HPDE6-E6E7 (cell line): ENCODE data around the gene SHROOM2.

Experiments used
- DNase-seq: peaks from one replicate; pipeline ENCODE4 v3.0.0; 2011; ENCODE audit warnings: missing footprints; ENCODE audit errors: extremely low spot score

Gene SHROOM2

DNA sequence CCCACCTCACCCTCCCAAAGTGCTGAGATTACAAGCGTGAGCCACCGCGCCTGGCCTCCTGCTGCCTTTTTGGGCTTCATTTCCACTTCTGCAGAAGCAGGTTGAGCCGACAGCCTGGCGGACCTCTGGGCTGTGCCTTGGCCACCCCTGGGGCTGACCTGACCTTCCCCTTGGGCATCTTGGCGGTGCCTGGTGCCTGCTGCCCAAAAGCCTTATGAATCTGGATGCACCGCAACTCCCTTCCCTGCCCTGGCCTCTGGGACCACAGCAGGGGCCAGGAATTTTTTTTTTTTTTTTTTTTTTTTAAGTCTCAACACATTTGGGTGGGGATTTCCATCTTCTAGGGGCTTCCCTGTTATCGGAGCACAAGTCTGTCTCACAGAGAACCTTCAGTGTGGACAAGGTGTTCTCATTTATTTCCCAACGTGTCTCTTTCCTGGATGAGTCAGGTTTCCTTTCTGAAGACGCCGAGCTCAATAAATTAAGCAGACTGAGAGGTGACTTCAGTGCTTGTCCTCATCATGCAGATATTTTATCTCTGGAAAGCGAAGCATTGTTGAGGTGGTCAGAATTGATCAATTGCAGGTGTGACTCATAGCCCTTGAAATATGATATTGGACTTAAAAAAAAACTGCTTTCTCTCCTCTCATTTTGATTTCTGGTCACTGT is 79.7 kb downstream of the SHROOM2 start:
- no peak for DNase-seq

DNA sequence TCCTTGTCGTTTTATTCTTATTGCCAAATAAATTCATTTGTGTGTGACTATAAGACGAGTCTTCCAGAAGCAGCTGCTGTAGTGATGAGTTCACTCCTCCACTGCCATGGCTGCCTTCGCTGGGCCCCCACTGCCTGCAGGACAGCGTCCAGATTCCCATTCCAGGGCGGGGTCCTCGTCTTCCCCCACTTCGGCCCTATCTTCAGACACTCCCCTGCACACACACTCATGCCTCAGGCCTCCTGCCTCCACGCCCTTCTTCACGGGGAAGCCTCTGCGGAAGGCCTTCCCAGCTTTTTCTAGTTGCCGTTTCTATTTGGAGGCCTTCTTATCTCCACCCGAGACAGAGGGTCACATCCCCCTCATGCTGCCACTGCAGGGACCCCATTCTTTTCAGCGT is 80.4 kb downstream of the SHROOM2 start:
- no peak for DNase-seq

DNA sequence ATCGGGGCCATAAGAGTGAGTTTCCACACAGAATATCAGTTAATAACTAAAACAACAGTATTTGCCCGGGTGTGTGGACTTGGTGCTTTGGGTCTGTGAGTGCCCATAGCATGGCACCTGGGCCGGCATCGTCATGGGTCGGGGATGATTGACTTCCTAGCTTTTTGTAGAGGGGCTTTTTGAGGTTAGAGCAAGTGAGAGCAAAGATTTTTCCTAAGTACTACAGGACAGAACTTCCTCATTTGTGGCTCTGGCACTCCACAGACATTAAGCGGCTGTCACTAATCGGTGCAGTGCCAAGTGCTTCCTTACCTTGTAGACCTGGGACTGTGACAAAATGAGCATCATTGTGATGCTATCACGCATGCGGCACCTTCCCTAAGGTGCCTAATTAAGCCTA is 81.0 kb downstream of the SHROOM2 start:
- DNase-seq = no peak

DNA sequence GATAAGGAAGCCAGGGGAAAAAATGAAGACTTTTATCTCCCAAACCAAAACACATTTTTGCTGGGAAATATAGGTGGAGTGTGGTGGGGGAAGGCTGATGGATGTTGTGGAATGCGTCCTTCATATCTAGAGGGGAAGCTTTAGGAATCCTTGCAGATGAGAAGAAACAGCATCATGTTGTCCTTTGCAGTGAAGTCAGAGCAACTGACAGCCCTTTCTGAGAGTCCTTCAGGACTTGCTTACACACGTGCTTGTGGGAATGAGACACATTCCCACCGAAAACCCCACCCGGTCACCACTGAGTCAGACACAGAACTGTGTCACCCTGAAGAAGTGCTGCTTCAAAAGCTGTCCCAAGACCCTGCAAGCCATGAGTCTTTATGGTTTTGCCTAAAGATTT is 81.5 kb downstream of the SHROOM2 start:
- DNase-seq = no peak

DNA sequence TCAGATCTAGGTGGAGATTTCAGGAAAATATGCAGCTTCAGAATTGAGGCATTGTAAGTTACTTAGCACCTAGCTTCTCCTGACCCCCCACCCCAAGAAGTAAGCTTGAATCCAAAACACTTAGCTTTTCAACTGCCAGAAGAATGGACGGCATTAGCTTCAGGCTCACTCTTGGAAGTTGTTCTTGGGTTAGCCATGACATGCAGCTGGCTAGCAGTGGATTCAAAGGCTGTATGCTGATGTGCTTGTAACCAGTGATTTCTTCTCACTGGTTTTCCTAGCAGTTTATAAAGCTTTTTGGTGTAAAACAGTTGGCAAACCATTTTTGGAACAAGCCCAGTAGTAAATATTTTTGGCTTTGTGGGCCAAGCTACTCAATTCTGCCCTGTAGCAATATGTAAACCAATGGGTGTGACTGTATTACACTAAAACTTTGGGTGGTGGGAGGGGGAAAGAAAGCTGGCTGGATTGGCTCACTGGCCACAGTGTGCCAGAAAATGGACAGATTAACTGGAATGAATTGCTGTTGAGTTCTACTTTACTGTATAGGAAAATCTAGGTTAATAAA is 85.6 kb downstream of the SHROOM2 start:
- DNase-seq = no peak

DNA sequence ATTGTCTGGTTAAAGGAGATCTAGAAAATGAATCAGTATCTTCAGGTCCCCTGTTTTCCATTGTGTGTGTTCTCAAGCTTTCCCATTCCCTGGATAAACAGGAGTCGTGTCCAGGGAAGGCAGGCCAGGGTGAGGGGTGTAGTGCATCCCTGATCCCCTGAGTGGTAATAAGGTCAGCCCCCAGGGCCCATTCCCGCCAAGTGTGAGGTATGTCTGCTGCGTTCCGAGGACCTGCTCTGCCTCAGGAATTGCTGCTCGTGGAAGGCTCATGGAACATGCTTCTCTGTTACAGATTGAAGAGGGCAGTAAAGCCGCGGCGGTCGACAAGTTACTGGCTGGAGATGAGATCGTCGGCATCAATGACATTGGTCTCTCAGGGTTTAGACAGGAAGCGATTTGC is 87.1 kb downstream of the SHROOM2 start:
- DNase-seq = no peak

DNA sequence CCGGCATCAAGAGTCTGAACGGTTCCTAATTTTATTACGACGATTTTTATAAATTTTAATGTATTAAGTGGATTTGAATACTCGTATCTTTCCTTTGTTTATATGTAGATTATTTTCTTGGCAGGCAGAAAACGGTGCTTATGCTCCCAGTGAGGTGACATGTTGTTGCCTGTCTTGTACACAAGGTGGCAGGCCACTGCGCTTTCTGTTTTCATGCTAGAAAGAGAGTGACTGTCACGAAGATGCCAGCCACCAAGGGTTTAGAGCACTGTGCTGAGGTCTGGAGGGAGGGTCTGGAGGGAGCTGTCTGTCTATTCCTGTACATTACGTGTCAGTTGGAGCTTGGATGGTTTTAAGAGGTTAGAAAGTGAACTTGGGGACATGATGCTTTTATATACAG is 87.7 kb downstream of the SHROOM2 start:
- DNase-seq = no peak

DNA sequence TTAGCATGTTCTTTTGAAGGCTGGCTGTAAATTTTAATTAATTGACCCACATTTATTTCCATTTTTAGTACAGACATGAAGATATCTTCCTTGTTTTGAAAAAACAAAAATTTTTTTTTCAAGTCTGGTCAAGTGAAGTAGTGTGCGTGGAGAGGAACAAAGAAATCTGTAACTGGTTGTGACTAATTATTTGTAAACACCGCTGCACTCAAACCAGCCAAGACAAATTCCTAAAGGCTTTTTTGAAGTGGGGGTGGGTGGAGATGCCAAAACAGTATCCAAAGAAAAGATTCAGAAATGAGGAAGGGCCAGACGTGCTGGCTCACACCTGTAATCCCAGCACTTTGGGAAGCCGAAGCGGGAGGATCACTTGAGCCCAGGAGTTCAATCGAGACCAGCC is 88.3 kb downstream of the SHROOM2 start:
- no peak for DNase-seq

DNA sequence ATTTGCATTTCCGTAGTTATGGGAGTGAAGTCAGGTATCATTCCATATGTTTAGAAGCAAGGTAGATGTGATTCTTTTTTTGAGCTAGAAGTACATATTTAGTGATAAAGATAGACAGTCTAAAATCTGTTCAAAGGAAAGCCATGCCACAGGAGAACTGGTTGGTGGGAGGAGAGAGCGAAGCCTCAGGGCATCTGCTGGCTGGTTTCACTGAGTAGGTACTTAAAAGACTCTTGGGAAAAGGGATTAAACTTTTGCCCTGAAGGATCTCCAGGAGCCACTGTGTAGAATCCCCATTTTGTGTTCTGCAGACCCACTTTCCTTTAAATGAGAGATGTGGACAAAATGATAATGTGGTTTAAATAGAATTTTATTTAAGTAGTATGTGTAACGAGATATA is 89.6 kb downstream of the SHROOM2 start:
- no peak for DNase-seq

DNA sequence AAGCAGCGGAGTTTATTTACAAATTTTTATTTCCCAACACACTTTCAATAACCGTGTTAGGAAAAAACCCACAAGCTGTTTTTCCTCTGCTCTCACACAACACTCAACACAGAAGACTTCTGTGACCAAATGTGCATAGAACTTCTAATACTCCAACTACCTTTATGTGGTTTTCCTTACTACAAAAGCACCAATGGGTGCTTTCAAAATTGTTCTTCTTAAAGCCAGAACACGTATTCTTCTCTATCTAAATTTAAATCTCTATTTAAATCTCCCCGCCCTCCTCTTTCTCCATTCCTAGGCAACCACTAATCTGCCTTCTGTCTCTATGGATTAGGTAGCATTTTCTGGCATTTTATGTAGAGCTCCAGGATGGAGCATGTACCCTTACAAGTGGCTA is 90.0 kb downstream of the SHROOM2 start:
- no peak for DNase-seq

DNA sequence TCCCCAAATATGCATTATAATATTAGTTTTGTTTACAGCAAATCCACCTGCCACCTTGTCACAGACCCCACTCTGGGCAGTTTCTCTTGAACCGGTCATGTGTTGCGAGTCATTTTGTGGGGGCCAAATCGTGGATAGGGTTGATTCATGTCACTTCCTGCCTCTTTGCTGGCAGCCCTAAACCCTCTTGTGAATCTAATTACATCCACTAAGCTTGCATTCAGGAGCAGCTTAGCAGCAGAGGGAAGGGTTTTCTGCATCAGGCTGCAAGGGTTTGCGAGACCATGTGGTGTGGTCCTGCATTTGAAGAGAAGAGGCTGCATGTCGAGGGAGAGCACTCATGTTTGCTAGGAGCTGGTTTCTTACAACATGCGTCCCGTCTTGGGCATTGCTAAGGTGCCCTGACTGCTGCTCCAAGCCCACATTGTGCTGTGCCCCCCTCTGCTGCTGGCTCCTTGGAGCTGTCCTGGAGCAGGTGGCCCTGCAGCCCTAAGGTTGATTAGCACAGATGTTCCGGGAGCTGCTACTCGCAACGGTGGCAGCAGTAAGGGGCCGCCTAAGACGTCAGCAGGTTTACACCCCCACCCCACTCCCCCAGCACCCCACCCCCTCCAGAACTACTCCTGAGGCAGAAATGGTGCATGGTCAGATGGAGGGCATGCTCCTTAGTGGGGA is 92.1 kb downstream of the SHROOM2 start:
- DNase-seq = no peak

DNA sequence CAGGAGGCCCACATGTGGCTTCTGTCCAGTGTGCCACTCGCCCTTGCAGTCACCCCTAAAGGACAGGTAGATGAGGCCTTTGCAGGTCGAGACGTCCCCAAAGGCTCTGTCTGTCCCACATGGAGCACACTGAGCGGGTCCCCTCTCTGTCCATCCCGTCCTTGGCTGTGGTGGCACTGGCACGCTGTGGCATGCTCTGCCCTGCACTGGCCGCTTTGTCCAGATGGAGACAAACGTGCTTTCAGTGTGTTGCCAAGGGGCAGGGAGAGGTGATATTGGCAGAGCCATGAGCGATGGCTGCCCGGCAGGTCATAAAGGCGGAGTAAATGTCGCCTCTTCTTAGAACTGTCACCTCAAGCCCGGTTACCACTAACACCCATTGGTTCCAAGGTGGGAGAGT is 94.0 kb downstream of the SHROOM2 start:
- DNase-seq = no peak

DNA sequence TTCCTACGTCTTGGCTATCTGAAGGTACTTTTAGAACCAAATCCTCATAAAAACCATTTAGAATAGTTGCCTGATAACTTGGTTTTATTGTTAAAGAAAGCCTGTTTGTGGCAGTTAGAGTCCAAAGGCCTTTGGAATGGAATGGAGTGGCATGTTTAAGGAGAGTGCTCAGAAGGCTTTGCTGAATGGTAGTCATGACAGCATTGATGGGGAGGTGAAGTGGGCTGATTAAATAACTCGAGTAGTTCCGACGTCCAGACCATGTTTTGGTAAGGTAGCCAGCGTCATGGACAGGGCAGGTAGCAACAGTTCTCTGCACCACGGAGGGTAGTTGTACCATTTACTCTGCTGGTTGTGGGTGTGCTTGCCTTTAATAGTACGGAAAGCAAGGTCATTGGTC is 94.6 kb downstream of the SHROOM2 start:
- DNase-seq = no peak

DNA sequence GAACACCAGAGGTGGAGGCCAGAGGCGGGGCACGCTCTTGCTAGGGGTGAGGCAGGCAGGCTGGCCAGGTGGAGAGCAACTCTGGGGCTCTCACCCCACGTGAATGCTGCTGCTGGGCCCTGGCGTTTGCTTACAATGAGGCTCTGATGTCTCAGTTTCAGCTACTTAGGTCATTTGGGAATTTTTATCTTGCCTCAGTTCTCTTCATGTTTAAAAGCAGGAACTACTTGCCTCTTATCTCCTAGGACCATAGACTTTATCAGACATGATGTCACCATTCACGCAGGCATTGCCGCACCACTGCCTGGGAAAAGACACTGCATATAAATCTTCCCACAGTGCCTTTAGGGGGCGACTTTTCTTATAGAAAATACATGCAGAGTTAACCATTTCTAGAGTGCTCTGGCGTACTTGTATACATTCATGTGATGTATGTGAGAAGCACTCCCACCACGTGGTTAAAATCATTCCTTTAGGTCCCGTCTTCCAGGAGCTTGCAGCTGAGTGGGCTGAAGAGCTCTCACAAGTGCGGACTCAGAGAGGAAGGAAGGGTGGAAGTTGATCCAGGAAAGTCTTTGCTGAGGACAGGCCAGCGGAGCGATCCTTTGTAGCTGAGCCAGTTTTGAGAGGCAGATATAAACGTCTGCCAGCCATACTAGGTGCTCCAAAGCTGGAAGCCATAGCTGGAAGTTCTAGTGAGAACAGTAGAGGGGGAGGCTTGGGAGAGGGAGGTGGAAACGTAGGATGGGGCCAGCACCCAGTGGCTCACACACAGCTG is 96.6 kb downstream of the SHROOM2 start:
- DNase-seq = no peak

DNA sequence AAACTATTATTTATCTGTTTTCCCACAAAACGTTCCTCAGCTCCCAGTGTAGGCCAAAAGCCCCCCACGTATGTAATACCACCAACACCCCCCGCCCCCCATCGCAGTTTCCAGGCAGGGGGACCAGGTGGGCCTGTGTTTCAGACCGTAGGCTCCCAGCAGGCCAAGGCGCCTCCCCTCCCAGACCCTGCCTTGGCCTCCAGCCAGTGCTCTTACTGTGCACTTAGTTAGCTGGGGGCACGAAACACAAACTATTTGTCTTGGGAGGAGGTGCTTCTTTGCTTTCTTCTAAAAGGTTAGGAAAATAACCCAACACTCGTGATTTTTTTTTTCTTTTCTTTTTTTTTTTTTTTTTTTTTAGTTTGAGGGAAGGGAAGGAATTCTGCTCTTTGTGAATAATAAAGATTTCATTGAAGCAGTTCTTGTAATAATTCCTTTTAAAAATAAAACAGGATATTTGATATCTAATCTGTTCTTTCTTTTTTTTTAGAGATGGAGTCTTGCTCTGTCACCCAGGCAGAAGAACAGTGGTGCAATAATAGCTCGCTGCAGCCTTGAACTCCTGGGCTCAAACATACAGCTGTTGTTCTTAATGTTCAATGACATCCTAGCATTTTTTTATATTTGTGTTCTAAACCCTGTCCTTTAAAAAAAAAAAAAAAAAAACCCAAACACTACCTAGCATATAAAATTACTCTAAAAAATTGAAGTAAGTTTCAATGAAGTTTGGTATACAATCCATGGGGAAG is 98.0 kb downstream of the SHROOM2 start:
- no peak for DNase-seq

DNA sequence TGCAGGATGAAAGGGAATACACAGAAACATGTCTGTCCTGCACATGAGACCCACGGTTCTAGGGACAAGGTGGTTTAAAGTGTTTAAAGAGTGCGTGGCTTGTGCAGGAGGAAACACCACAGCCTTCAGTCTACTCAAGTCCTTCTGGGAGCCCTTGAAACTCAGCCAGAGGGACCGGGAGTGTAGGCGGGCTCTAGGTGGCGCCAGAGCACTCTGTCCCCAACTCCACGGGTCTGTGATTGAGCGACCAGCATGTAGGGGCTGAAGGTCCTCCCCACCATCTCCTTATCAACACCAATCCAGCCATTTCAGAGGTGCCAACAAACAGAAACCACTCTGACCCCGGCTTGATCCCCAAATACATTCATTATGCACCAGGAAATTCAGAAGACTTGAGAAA is 98.9 kb downstream of the SHROOM2 start:
- DNase-seq = no peak

DNA sequence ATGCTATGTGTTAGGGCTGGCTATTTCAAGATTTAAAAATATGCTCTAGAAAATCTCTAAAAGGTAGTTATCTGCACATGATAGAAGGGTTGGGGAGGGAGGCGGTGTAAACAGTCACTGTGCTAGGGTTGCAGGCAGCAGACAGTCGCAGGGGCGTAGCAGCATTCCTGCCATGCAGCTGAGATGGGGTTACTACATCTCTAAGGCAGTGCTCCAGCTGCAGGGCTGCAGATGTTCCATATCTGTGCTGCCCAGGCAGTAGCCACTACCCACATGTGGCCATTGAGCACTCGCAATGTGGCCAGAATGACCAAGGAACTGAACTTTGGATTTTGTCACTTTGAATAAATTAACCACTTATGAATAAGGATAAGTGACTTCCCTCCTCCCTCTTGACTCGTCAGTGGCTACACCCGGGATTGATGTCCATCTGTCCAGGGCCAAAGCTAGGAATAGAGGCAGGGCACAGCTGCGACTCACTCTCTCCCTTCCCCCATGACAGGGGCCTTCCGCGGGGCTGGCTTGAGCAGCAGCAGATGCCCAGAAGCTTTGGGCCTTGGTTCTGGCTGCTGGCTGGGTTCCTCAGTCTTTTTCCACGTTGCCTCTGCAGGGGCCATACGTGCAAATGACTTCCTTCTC is 101.5 kb downstream of the SHROOM2 start:
- no peak for DNase-seq

DNA sequence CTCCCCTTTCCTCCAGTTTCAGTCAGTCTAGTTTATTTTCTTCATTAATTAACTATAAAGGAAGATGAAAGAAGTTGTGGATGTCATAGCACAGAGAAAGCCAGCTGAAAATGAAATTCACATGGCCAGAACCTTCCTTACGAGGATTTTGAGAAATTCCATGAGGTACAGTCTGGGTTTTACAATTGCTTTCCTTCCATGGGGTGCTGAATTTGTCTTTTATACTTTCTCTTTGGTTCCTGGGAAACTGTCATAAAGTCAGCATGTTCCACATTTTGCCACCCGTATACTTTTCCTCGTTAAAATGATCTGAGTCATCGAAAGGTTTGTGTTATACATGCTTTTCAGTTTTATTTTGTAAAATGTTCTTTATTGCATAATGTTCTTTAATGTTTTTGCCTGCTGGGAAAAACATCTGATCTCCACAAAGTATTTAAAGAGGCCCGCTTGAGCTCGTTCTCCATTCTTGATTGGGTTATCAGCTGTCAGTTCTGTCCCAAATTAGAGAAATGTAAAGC is 102.8 kb downstream of the SHROOM2 start:
- DNase-seq = no peak

DNA sequence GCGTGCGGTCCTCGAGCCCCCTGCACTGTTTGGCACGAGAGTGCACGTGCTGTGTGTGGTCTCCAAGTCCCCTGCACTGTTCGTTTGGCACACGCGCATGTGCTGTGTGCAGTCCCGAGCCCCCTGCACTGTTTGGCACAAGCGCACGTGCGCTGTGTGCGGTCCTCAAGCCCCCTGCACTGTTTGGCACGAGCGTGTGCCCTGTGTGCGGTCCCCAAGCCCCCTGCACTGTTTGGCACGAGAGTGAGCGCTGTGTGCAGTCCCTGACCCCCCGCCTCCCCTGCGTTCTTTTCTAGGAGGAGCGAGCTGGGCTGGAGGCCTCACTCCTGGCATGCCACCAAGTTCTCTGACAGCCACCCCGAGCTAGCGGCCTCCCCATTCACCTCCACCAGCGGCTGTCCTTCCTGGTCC is 104.5 kb downstream of the SHROOM2 start:
- DNase-seq = no peak

DNA sequence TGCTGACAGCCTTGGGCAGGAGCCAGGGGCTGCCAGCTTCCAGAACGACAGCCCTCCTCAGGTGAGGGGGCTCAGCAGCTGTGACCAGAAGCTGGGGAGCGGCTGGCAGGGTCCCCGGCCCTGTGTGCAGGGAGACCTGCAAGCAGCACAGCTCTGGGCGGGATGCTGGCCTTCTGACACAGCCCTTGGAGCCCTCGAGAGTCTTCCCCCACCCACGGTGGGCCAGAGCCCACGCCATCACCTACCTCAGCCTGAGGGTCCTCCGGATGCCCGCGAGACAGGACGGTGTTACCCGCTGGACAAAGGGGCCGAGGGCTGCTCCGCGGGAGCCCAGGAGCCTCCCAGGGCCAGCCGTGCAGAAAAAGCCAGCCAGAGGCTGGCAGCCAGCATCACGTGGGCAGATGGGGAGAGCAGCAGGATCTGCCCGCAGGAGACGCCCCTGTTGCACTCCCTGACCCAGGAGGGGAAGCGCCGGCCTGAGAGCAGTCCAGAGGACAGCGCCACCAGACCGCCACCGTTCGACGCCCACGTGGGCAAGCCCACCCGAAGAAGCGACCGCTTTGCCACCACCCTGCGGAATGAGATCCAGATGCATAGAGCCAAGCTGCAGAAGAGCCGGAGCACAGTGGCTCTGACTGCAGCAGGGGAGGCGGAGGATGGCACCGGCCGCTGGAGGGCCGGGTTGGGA is 109.1 kb downstream of the SHROOM2 start:
- no peak for DNase-seq

DNA sequence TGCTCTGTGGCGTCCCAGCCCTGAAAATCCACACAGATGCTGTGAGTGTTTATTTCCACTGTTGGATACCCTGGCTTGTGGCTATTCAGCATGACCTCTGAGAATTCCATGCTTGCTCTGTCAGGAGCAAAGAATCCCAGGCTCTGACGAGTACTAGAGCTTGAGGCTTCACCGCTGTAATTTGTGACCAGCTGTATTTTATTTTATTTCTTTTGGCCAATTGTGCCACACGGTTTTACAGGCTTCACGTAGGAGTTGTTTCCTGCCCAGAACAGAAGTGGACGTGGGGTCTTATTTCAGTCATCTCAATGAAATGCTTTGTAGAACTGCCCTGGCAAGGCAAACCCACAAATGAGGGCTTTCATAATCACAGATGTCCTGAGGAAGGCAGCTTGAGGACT is 111.5 kb downstream of the SHROOM2 start:
- no peak for DNase-seq
